D721Med (cell line): ENCODE measurements around the gene ASS1.
A peak's percentile ranks its signal among the peaks of the same experiment; 100 is the strongest.

Source experiments
- DNase-seq: peaks from one replicate; pipeline ENCODE4 v3.0.0; 2011; ENCODE audit warnings: low spot score; ENCODE audit not compliant: insufficient read length
- FAIRE-seq: peaks from 2 replicates; lab custom pipeline; 2011; peaks lifted over from hg19 to GRCh38; lab: Jason Lieb, UNC
- TF ChIP-seq, protein P1 (sequence below): IDR thresholded peaks from 2 replicates; pipeline ENCODE4 v1.5.1; 2012; ENCODE audit warnings: mild to moderate bottlenecking, control low read depth; ENCODE audit not compliant: insufficient read depth; ENCODE audit errors: missing control alignments

ASS1 gene

DNA sequence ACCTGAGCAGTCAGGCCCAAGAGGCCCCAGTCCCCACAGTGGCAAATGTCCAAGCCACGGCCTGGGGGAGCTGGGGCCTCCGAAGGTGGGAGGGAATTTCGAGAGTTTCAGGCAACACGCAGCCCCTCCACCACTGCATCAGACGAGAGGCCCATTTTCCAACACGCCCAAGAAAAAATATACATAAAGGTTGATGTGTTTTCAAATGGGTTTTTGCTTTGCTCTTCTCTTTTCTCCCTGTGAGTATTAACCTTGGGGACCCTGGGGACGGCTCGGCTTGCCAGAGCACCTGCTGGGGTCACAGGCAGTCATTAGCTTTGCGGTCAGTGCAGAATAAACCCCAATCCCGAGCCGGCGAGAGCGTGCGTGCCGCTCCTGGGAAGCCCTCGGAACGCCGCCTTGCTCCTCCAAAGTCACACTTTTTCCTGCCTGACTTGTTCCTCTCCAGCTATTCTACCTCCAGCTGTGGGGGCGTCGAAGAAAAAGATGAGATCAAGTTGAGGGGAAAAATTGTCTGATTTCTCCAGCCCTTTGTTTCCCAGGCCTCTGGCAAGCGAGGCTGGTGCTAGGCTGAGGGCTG lies 31.5 kb downstream of the ASS1 start:
- DNase-seq (no peak), FAIRE-seq (no peak)
- TF ChIP-seq, protein P1, sequence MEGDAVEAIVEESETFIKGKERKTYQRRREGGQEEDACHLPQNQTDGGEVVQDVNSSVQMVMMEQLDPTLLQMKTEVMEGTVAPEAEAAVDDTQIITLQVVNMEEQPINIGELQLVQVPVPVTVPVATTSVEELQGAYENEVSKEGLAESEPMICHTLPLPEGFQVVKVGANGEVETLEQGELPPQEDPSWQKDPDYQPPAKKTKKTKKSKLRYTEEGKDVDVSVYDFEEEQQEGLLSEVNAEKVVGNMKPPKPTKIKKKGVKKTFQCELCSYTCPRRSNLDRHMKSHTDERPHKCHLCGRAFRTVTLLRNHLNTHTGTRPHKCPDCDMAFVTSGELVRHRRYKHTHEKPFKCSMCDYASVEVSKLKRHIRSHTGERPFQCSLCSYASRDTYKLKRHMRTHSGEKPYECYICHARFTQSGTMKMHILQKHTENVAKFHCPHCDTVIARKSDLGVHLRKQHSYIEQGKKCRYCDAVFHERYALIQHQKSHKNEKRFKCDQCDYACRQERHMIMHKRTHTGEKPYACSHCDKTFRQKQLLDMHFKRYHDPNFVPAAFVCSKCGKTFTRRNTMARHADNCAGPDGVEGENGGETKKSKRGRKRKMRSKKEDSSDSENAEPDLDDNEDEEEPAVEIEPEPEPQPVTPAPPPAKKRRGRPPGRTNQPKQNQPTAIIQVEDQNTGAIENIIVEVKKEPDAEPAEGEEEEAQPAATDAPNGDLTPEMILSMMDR = no peak

DNA sequence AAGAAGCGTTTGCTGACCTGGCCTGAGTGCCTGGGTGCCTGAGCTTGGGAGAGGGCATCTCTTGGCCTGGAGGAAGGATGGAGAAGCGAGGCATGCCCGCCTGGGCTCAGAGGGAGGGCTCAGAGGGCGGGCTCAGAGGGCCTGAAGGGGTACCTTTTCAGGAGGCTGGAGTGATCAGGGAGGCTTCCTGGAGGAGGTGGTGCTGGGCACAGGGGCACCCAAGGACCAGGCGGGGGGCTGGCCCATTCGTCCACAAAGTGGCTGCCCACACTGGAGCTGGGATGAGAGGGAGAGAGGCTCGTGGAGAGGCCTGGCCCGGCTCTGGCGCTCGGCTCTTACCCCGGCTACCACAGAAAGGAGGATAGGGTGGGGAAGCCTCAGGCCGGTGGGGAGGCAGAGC lies 32.8 kb downstream of the ASS1 start:
- DNase-seq (no peak), FAIRE-seq (no peak)
- TF ChIP-seq, protein P1 = no peak

GRCh38 chr9:130478152-130478551 lies 33.4 kb downstream of the ASS1 start:
- TF ChIP-seq, protein P1 = no peak
- no peak for FAIRE-seq
- DNase-seq = no peak

- DNase-seq (peak; percentile 90), FAIRE-seq (peak; percentile 72)
- TF ChIP-seq, protein P1 = no peak
These were observed 34.2 kb downstream of the ASS1 start for GRCh38 chr9:130478736-130479575.

- FAIRE-seq (no peak), DNase-seq (no peak)
- TF ChIP-seq, protein P1 = no peak
These were observed 34.8 kb downstream of the ASS1 start for GRCh38 chr9:130479587-130479986.

GRCh38 chr9:130480673-130481072 lies 35.9 kb downstream of the ASS1 start:
- DNase-seq (no peak), FAIRE-seq (no peak)
- TF ChIP-seq, protein P1 = no peak

- TF ChIP-seq, protein P1 = no peak
- no peak for DNase-seq
- no peak for FAIRE-seq
These were observed 37.7 kb downstream of the ASS1 start for GRCh38 chr9:130482463-130482862.
